H1 (cell line): ENCODE data around the gene DUSP1. TPM values are rescaled to one million over a fixed set of nuclear protein-coding genes. Genes with fewer than 3 reads are reported as not detected.

ENCODE experiments used
- ASH2L ChIP-seq: fragments of 200-600, 300-600 bp; sonication (generic); IDR thresholded peaks from one replicate; pipeline ENCODE4 v1.7.1; 2017; ENCODE audit warnings: low read length
- CHD2 ChIP-seq: IDR thresholded peaks from 2 replicates; pipeline ENCODE4 v1.6.1; 2012; ENCODE audit warnings: low read length, improper control_type of control experiment
- KDM4A ChIP-seq: IDR thresholded peaks from one replicate; pipeline ENCODE4 v1.7.1; 2012; ENCODE audit warnings: low read depth, mild to moderate bottlenecking, moderate library complexity, low read length, inconsistent platforms; ENCODE audit not compliant: severe bottlenecking
- POU5F1 ChIP-seq: IDR thresholded peaks from 2 replicates; pipeline ENCODE4 v1.6.1; 2011; ENCODE audit warnings: low read depth, mild to moderate bottlenecking, low read length, moderate library complexity
- RAD21 ChIP-seq, 2 experiments: IDR thresholded peaks in 1 of 2; conservative IDR thresholded peaks in 1 of 2; 2 replicates each; pipeline ENCODE4 v1.6.1; 2011; ENCODE audit warnings: low read depth in 2 of 2, low read length in 2 of 2, improper control_type of control experiment in 1 of 2, inconsistent platforms in 1 of 2, mild to moderate bottlenecking in 1 of 2, moderate library complexity in 1 of 2
- RBBP5 ChIP-seq: IDR thresholded peaks from 2 replicates; pipeline ENCODE4 v1.7.1; 2012; ENCODE audit warnings: low read depth, mild to moderate bottlenecking, inconsistent platforms, low read length, moderate library complexity, borderline replicate concordance
- TCF12 ChIP-seq: IDR thresholded peaks from 2 replicates; pipeline ENCODE4 v1.6.1; 2011; ENCODE audit warnings: low read depth, mild to moderate bottlenecking, low read length
- polyA plus RNA-seq, 7 experiments: library from polyadenylated mRNA; depleted of rRNA in 3 of 7; stranded (reverse) in 5 of 7; unstranded in 2 of 7; fragments of >200 nt in 5 of 7; fragments of 200-250 nt in 2 of 7; gene quantifications; 1 replicate in 5 of 7; 2 replicates in 1 of 7; 4 replicates in 1 of 7; pipeline versions ENCODE4 v1.2.1 to v1.2.3, GENCODE V29; 2011 to 2013; ENCODE audit warnings: missing spikeins in 2 of 7, mixed read lengths in 2 of 7
- total RNA-seq: library from RNA; stranded (reverse); fragmentation: NEBNext Ultra II Directional; extraction: Animal tissue kit (Norgen Biotek cat#: 25700); gene quantifications from 2 replicates; pipeline ENCODE4 v1.2.1, GENCODE V29; 2021

The DUSP1 gene
- total and polyA plus RNA-seq, 2 of the 8 experiments (the other 6 are each of a cell fraction or from before 2014, with no cell fraction given): 6.5 to 11.7 TPM

DNA sequence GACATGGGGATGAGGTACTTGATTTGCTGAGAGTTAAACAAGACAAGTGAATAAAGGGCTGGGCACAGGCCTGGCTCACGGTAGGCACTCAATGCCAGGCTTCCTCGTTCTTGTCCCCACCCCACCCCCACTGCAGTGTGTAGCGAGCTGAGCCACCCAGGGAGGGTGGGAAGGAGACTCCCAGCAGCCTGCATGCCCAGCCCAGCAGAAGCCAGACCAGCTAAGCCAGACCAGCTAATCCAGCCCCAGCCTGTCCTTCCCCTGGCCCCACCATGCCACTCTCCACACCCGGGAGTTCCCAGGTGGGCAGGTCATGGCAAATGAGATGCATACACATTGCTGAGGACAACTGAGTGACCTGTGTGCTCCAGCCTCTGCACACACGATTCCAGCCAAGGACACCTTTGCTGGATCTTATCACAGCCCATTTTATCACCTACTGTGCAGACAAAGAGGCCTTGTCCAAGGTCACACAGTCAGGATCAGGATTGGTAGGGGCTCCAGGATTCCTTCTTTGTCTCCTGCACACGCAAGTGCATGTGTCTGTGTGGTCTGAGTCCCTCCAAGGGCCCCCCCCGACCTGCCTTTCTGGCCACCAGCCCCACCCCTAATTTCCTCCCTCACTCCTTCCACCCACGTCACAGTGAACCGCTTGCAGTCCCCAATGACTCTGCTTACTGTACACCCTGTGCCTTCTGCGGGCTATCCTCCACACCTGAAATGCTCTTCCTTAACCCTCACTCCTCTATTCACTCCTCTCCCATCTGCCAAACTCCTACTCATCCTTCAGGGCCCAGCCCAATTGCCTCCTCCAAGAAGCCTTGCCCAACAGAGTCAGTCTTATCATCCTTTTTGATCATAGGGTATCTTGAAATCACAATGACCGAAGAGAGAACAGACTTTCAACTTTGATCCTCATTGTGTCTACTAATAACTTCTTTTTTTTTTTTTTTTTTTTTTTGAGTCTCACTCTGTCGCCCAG is 26.6 kb downstream of the DUSP1 start (continued):
- TF ChIP-seq RBBP5: no peak
- no peak for TF ChIP-seq TCF12
- no peak for TF ChIP-seq KDM4A
- TF ChIP-seq POU5F1: no peak
- TF ChIP-seq RAD21 (IDR thresholded peaks at IDR 0.05 in 1 of 2, conservative IDR thresholded peaks at IDR 0.05 in 1 of 2; ENCODE audit: low read depth in 2 of 2, low read length in 2 of 2): no peak
- TF ChIP-seq CHD2: no peak
- TF ChIP-seq ASH2L: no peak
